ENCODE data around the gene RALGAPA2.

Gene RALGAPA2

DNA sequence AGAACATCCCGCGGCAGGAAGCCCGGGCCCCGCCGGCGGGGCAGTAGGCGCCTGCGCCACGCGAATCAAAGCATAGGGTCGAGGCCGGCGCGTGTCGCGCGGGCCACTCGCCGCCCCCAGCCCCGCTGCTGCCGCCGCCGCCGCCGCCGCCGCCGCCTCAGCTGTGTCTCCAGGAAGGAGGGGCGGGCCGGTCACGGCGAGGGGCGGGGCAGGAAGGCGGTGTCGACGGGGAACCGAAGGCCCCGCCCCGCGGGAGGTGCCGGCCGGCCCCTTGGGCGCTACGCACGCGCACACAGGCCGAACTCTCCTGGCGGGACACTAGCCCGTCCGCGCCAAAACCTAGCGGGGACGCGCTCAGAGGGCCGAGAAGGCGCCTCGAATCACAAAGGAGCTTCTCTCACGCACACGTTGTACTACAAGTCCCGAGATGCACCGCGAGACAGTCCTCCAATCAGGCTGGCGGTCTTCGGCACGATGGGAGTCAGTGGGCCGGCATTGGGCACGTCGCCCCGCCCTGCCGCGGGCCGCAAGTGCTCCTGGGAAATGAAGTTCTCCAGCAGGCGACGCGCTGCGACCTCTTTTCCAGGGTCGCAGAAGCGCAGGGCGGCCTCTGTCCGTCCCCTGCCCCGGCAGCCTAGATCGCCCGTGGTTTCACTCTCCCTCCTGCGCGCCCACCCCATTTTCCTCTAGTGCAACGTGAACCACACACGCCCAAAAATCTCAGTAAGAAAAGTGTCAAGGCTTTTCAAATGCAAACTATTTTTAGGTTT, at the start of gene RALGAPA2:
RALGAPA2 (minus strand) TSS at position 171 of the 770 bp plus-strand sequence; CDS start at position 7, 164 bp downstream.
- peak; percentile 88 to 91 for DNase-seq (ENCODE audit: low read depth in 2 of 2, low spot score in 1 of 2)

GRCh38 chr20:20761301-20761700, 48.9 kb upstream of the RALGAPA2 start:
- no peak for DNase-seq (ENCODE audit: low read depth in 2 of 2, low spot score in 1 of 2)

GRCh38 chr20:20759132-20759531, 46.7 kb upstream of the RALGAPA2 start:
- DNase-seq (ENCODE audit: low read depth in 2 of 2, low spot score in 1 of 2), result no peak

DNA sequence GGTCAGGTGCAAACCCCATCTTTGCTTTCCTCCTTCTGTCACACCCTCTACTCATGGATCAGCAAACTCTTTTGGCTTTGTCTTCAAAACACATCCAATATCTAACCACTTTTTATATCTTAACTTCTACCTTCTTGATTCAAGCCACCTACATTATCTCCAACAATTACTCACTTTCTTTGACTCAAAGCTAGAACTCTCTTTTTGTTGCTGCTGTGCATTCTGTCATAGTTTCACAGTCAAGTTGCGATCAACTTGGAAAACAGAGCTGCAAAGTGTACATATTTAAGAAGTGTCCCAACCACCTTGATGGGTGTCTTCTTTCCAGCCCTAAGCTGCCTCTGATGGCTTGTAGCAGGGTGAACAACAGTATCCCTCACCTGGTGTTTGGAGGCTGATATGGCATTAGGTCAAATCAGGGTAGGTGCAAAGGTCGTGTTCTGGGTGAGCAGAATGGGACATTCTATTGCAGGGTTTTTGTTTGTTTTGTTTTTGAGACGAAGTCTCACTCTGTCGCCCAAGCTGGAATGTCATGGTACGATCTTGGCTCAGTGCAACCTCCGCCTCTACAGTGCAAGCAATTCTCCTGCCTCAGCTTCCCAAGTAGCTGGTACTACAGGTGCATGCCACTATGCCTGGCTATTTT, 43.4 kb upstream of the RALGAPA2 start:
- DNase-seq (ENCODE audit: low read depth in 2 of 2, low spot score in 1 of 2), result no peak

- DNase-seq (ENCODE audit: low read depth in 2 of 2, low spot score in 1 of 2), result no peak
Observed at GRCh38 chr20:20755231-20755630, 42.8 kb upstream of the RALGAPA2 start.

DNA sequence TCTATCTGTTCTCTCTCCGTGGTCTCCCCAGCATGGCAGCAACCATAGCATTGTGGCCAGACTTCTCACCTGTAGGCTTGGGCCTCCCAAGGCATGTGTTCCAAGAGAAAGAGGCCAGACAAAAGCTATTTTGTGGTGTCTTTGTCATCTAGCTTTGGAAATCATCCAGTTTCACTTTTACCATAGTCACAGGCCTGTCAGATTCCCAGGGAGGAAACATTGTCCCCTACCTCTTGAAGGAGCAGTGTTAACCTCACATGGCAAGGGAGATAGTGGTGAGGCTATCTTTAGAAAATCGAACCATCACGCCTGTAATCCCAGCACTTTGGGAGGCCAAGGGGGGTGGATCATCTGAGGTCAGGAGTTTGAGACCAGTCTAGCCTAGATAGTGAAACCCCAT, 42.3 kb upstream of the RALGAPA2 start:
- DNase-seq (ENCODE audit: low read depth in 2 of 2, low spot score in 1 of 2), result no peak

GRCh38 chr20:20752712-20753111, 40.3 kb upstream of the RALGAPA2 start:
- DNase-seq (ENCODE audit: low read depth in 2 of 2, low spot score in 1 of 2), result no peak

DNA sequence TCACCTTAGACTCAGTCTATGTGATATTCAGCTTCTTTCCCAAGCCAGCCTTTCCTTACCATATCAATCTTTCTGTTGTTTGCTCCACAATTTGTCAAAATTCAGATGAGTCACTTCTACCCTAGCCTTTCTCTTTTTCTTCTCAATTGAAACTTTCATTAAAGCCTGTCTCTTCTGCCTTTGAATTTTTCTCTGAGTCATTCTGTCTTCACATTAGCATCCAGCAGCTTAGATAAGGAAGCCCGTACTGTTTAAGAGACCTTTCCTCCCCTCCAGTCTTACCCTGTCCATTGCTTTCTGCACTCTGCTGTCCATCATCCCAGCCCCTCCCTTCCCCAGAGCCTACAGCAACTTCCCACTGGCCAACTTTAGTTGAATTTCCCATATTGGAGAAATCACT, 34.9 kb upstream of the RALGAPA2 start:
- DNase-seq (ENCODE audit: low read depth in 2 of 2, low spot score in 1 of 2), result no peak

GRCh38 chr20:20744170-20744725, 31.8 kb upstream of the RALGAPA2 start:
- no peak for DNase-seq (ENCODE audit: low read depth in 2 of 2, low spot score in 1 of 2)

DNA sequence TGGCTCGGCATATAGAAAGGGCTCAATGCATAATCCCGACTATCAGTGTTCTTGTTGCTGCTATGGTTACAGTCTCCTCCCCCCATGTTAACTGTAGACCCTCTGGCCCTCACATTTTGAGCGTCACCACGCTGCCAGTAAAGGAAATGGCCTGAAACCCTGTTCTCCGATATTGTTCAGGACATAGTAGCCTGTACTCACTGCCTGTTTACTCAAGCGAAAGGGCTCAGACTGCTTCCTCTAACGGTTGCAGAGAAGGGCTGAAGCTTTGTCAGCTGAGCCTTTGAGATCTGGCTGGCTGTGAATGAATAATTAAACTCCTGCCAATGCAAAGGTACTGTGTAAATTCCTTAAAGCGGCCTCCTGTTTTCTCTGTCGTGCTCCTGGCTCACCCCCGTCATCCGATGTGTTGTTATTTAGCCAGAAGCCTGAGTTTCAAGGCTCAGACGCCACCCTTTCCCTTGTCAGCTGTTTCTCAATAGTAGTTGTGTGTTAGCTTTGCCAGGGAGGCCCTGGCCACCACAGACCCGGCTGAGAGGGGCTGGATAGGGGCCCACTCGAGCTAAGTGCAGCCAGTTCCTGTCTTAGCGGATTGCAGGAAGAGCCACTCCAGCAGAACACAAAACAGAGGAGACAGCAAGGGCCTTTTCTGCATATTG, 31.2 kb upstream of the RALGAPA2 start:
- DNase-seq (ENCODE audit: low read depth in 2 of 2, low spot score in 1 of 2), result no peak

DNA sequence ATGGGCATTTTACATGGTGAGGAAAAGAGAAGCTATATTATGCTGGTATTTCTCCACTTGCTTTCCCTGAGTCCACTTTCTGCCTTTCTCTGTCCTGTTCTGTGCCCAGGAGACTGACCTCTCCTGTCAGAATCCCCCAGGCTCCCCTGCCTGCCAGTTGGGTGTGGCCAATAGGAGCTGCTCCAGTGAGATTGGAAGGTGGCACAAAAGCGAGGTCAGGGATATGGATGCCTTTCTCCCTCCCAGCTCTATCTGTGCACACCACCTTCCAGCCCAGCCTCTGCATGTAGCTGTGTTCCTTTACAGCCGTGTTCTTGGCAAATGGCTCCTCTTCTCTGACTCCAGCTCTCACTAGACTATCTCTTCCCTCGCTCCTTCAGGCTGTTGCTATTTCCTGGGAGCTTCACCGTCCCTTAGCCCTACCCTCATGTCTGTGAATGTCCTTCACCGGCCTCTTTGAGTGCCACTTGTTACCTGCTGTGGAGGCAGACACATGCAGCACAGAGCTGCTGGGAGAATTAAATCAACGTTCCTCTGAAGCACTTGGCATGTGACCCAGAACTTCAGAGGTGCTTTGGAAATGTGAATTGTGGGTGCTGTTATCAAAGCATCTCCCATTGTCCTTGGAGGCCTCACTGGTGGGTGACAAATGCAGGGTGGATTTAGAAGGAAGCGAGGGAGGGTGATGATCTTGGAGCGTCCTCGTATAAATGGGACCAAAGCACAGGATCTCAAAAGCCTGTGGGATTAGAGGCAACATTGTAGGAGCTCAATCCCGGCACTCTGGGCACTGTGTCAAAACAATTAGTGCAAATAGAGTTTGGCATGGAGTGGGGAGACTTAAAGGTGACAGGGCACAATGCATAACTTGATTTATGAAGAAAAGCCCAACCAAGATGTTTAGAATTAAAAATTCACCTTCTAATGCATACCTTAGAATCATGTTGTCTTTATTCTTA, 28.9 kb upstream of the RALGAPA2 start:
- DNase-seq (ENCODE audit: low read depth in 2 of 2, low spot score in 1 of 2), result no peak

- DNase-seq (ENCODE audit: low read depth in 2 of 2, low spot score in 1 of 2), result no peak
Observed at GRCh38 chr20:20740541-20740940, 28.1 kb upstream of the RALGAPA2 start.

GRCh38 chr20:20737158-20737557, 24.7 kb upstream of the RALGAPA2 start:
- DNase-seq (ENCODE audit: low read depth in 2 of 2, low spot score in 1 of 2), result no peak

DNA sequence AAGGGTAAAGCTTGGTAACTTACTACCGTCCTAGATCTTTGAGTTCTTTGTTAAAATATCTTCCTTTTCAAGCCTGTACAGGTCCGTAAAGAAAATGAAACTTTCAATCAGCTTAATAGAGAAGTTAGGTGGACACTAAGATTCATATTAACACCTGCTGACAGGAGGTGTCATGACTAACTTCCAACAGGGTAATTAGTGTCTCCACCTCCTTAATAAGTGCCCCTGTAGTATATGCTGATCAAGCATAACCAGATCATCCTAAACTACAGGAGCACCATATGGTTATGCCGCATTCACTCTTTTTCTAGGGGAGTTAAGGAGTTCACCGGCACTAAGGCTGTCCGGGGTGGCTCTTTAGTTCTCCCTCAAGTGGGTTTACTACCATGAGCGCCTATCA, 23.9 kb upstream of the RALGAPA2 start:
- DNase-seq (ENCODE audit: low read depth in 2 of 2, low spot score in 1 of 2), result no peak

GRCh38 chr20:20734475-20734948, 22.1 kb upstream of the RALGAPA2 start:
- DNase-seq (ENCODE audit: low read depth in 2 of 2, low spot score in 1 of 2), result no peak

DNA sequence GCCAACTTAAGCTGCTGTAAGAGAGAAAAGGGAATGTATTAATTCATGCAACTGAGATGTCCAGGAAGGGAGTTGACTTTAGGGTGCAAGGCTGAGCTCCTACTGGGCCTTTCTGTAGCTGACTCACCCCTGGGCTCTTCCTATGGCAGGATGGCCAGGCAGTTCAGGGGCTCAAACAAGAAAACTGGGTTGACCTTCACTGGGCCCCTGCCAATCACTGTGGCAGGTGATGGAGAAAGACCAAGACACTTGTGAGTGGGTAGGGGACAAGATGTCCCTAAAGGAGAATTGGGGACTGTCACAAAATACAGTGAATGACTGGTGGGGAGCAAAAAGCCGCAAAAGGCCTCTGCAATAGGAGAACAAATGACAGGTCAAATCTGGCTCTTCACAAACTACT, 21.5 kb upstream of the RALGAPA2 start:
- no peak for DNase-seq (ENCODE audit: low read depth in 2 of 2, low spot score in 1 of 2)

GRCh38 chr20:20732641-20733040, 20.2 kb upstream of the RALGAPA2 start:
- DNase-seq (ENCODE audit: low read depth in 2 of 2, low spot score in 1 of 2), result no peak

GRCh38 chr20:20731945-20732296, 19.5 kb upstream of the RALGAPA2 start:
- DNase-seq (ENCODE audit: low read depth in 2 of 2, low spot score in 1 of 2), result no peak

- DNase-seq (ENCODE audit: low read depth in 2 of 2, low spot score in 1 of 2), result no peak
Observed at GRCh38 chr20:20731000-20731944, 18.8 kb upstream of the RALGAPA2 start.

DNA sequence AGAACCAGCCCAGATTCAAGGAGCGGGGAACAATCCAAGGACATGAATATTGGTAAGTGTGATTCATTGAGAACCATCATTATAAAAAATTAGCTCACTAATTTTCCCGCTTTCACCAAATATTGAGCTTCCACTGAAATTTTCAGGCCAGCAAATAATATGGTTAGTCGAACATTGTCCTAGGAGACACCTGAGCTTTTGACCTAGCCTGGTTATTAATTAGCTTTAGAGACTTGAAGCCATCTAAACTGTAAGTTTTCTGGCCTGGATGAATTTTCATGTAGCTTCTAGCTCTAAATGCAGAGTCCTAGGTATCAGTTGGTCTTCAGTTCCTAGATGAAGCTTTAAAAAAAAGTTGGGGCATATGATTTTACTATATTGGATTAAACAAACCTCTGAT, 17.1 kb upstream of the RALGAPA2 start:
- DNase-seq (ENCODE audit: low read depth in 2 of 2, low spot score in 1 of 2), result no peak

Measured in stimulated activated CD8-positive, alpha-beta memory T cell treated with anti-CD3 and anti-CD28 coated beads, Interleukin-4, amount 100 ng/mL, for 4 hours (primary cell).